Omental fat pad (tissue), 4 donors: ENCODE measurements around the gene ECE2. TPM values are rescaled to one million over a fixed set of nuclear protein-coding genes. Genes with fewer than 3 reads are reported as not detected.

Experiments
- ATAC-seq: fragments of 150-250 bp; one replicate; pipeline ENCODE4 v1.9.1; 2016; ENCODE audit warnings: mild to moderate bottlenecking, moderate library complexity; ENCODE audit not compliant: low FRiP score
- DNase-seq: peaks from one replicate; pipeline ENCODE4 v3.0.0-alpha.2; 2019; ENCODE audit warnings: low spot score
- CTCF ChIP-seq, 3 donors: fragments of 450-650 bp; IDR thresholded peaks; one replicate each; pipeline ENCODE4 v1.5.1; 2016 to 2017; ENCODE audit warnings: antibody characterized with exemption in 3 of 3, mild to moderate bottlenecking in 3 of 3, moderate library complexity in 2 of 3
- total RNA-seq, 4 donors: library from RNA; depleted of rRNA; stranded (reverse); fragments of >200 nt; gene quantifications; one replicate each; pipeline ENCODE4 v1.1.0, GENCODE V29; 2016

Gene ECE2
- total RNA-seq, 4 donors from 2014 or later: not detected

DNA sequence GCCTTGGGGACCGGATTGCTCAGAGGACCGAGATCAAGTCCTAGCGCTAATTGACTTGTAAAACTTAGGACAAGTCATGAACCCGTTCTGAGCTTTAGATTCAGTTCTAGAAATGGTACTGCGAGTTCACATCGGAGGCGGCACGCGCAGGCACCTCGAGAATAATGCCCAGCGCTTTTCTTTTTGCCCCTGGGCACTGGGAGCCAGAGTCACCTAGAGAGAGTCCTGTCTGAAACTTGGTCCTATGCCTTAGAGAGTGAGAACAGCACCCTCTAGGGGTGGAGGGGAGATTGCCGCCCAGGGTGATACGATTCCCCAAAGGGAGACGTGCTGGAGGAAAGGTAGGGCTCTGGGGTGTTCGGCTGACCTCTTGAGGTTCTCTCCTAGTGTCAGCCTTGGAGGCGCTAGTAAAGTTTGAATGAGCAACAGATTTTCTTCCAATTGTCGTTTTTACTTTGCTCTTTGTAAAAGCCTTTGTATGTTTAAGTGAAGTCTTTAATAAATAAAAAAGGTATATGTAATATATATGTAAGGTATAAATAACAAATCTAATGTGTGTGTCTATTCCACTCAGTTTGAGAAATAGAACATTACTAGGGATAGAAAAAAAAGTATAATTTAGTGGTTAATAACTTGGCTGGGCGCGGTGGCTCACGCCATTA is 25.5 kb upstream of the ECE2 start:
- ATAC-seq (peak; percentile 79), DNase-seq (peak; percentile 88)
- TF ChIP-seq CTCF (IDR thresholded peaks at IDR 0.05): peak in 2 of 3 donors; percentile 7 to 67

DNA sequence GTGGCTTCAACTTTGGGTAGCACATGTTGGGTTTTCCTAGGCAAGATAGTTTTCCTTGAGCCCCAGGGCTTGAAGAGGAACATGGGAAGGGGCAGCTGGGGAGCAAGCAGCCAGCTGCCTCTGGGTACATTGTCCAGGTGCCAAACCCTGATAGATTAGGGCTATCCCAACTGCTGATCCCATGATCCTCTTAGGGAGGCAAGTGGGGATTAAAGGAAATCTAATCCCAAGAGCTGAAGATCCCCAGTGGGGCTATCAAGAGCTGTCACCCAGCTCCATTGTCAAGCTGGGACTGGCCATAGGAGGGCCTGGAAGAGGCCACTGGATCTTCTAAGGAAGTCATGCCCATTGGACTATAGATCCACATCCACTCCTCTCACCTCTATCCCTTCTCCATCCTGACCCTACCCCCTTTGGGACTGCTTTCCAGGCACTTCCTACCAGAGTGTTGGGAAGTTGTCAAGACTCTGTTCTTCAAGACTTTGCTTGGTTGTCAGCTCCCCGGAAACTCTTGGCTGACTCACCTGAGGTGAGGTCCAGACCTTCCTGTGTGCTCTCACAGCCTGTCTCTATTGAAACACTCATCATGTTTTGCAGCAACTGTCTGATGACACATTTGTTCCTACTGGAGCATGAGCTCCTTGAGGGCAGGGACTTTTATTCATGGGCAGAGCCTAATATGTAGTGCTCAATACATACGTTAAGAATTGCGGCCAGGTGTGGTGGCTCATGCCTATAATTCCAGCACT is 20.4 kb upstream of the ECE2 start:
- DNase-seq: no peak
- ATAC-seq: no peak
- TF ChIP-seq CTCF (IDR thresholded peaks at IDR 0.05): no peak

DNA sequence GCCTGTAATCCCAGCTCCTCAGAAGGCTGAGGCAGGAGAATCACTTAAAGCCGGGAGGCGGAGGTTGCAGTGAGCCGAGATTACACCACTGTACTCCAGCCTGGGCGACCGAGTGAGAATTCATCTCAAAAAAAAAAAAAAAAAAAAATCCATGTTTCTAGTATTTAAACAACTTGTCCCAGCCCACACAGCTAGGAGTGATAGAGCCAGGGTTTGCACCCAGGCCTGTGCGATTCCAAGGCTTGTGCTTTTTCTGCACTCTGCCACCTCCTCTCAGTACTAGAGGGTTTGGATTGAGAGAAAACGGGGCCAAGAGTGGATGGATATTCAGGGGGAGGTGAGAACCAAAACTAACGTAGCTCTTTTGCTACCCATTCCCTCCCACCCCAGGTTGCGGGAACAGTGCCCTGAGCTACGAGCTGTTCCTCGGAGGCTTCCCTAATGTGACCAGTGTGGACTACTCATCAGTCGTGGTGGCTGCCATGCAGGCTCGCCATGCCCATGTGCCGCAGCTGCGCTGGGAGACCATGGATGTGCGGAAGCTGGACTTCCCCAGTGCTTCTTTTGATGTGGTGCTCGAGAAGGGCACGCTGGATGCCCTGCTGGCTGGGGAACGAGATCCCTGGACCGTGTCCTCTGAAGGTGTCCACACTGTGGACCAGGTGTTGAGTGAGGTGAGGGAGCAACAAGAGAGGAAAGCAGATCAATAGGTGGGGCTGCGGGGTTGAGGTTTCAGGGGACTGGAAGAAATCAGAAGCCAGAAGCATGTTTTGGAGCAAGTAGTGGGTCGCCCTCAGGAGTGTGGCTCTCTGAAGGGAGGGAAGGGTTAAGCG is 18.5 kb upstream of the ECE2 start:
- DNase-seq: no peak
- no peak for TF ChIP-seq CTCF (IDR thresholded peaks at IDR 0.05)
- ATAC-seq: no peak

DNA sequence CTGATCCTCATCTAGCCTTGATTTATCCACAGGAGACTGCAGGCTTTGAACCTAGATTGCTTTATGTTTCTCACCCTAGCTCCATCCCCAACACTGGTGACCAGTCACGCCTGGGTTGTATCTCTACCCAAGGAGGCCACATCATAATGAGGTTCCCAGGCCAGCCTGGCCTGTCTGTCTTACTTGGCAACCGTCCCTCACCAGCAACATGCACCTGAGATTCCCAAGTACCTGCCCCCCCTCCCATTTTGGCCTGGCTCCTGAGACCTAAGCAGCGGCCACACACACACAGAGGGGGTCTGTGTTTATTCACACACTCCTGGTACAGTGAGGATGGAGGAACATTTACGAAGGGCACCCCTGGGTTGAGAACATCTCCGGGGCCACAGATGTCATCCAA is 16.9 kb upstream of the ECE2 start:
- no peak for TF ChIP-seq CTCF (IDR thresholded peaks at IDR 0.05)
- no peak for ATAC-seq
- DNase-seq: no peak

DNA sequence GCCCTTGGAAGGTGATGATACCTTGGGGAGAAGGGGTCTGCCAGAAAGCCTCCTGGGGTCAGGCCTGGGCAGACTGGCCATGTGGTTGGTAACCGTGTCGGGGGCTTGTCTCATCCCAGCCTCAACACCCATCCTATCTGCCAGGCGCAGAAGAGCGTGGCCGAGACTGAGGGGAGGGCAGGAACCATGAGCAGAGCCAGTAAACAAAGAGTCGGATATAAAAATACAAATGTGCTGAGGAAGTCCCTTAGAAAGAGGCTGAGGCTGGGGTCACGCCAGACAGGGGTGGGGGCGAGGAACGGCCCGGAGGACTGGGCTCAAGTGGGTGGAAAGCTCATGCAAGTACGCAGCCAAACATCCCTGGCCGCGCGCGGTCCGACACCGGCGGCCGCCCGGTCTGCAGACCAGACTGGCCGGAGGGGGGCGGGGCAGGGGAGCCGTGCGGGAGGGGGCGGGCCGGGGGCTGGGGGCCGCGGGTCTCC is 16.4 kb upstream of the ECE2 start:
- no peak for ATAC-seq
- DNase-seq: no peak
- no peak for TF ChIP-seq CTCF (IDR thresholded peaks at IDR 0.05)

- peak; percentile 61 for ATAC-seq
- no peak for TF ChIP-seq CTCF (IDR thresholded peaks at IDR 0.05)
- no peak for DNase-seq
Observed at GRCh38 chr3:184259878-184260723, 15.7 kb upstream of the ECE2 start.
